Fibroblast of skin of left quadriceps (primary cell): ENCODE results near the gene ST3GAL3.
"Not testable (repeated sequence)": the region's sequence is repeated elsewhere in the genome, so short reads cannot be mapped to it uniquely, and the experiment has no call there.

Source experiments
- DNase-seq, 2 experiments: peaks; one replicate each; pipeline ENCODE4 v3.0.0-alpha.2; 2013; ENCODE audit warnings: low read depth in 2 of 2

The ST3GAL3 gene

DNA sequence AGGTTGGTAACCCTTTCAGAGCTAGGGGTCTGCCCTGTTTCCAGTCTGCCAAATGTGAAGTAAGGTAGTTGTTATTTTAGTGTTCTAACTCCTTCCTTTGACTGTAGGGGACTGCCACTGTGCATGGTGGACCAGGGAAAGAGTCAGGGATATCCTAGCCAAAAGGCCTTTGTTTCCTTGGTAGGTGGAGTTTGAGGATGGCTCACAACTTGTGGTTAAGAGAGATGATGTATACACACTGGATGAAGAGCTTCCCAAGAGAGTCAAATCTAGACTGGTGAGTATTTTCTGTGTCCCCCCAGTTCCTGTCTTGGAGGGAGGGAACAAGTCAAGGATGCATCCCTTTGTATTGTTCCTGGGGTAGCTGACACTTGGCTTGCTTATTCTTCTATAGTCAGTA, 3.5 kb upstream of the ST3GAL3 start:
- no peak for DNase-seq

DNA sequence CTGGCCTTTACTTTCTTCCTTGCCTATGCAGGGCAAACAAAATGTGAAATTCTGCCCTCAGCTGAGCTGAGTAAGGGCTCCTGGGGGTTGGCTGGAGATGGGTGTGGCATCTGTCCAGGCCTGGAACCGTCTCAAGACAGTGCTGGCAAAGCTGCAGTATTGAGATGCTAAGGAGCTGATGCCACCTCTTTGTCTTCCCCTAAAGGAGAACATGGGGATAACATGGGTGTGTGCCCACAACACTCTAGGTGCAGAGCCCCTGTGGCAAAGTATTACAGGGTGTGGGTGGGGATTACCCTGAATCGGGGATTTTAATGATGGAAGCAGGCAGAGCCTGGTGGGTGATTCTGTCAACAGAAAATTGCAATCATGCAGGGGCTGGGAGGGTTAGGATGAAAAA, 2.5 kb upstream of the ST3GAL3 start:
- DNase-seq = no peak

DNA sequence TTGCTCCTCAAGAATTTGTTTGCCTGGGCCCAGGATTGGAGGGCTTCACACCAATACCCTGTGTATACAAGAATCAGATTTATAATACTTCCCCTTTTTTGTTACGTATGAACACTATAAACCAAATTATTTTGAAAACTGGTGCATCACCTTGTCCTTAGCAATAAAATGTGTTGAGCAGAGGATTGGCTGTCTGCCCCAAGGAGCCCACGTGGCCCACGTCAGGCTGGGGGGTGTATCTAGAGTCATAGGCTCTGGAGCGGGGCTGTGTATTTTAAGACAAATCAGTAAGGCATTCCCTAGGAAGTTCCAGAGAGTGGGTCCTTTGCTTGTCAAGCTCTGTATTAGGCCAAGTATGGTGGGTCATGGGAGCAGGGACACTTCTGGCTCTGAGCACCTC, 2.0 kb upstream of the ST3GAL3 start:
- no peak for DNase-seq

DNA sequence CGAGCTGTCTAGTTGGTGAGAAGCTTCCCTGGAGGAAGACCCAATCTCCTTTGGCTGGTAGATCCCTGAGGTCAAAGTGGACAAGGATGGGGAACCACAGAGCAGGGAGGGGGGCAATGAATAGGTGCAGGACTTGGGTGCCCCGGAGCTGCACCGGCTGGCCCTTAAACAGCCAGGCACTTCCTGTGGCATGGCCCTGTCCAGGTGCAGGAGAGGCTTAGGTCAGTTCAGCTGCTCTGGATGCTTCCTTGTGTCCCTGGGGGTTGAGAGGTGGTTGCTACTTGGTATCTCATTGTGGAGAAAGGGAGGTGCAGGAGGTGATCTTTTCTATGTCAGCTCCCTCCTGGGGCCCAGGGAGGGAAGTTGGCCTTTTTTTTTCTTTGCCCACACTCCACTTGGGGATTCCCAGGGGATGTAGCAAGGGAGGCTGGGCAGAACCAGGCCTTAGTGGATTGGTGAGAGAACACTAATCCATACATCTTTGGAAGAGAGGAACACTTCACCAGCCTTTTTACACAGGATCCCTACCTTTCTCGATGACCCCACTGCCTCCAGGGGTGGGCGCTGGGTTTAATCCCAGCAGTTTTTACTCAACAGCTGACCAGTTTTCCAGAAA, 1.2 kb upstream of the ST3GAL3 start:
- DNase-seq = no peak

DNA sequence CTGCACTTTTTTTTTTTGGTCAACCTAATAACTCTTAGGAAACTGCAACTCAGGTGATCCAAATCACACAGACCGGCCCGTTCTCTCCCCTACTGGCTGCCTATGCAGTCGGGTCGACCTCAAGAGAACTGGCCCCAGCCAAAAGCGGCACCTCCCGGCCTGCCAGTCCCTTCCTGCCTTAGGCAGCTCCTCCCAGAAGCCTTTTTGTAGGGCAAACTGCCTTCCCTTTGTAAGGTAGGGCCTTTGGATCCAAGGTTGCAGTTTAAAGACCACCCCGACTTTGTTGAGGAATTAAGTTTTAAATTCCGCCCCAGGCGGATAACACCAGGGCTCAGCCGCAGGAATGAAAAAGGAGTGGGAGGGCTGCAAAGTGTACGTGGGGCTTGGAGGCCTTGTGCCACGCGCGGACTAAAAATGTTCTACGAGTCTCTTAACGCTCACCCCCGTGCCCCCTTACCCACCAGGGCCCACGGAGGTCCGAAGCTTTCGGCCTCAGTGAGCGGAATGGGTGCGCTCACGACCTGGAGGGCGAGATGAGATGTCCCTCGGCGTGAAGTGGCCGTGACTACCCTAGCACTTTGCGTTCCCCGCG, 642 bp upstream of the ST3GAL3 start:
- no peak for DNase-seq

DNA sequence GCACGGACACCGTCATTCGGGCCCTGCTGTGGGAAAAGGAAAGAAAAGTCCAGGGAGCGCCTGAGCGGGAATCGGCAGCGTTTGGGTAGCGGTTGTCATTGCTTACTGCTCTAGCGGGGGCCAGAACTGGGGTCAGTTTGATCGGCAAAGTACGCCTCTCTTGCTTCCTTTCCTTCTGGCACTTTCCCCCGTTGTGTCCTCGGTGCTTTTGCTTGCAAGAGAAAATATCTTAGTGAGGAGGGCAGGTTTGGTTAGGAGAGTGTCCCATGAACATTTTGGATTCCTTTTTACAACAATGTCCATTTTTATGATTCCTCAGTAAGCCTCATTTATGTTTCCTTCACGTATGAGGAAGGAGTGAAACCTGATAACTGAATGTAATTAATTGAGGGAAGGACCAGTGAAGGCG, 670 bp downstream of the ST3GAL3 start:
- no peak for DNase-seq

DNA sequence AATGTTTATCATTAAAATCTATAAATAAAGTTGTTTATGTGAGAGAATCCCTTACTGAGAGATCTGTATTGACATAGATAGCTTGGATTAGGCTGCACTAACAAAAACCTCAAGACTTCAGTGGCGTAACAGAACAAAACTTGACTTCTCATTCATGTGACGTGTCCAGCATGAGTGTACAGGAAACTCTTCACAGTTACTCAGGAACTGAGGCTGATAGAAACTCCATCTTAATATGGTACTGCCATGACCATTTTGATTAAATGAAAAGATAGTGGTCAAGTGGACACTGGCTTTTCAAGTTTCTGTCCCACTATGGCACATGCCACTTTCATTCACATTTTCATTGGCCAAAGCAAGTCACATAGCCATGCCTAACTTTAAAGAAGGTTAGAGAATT, 3.7 kb downstream of the ST3GAL3 start:
- DNase-seq = peak; percentile 41 to 47

DNA sequence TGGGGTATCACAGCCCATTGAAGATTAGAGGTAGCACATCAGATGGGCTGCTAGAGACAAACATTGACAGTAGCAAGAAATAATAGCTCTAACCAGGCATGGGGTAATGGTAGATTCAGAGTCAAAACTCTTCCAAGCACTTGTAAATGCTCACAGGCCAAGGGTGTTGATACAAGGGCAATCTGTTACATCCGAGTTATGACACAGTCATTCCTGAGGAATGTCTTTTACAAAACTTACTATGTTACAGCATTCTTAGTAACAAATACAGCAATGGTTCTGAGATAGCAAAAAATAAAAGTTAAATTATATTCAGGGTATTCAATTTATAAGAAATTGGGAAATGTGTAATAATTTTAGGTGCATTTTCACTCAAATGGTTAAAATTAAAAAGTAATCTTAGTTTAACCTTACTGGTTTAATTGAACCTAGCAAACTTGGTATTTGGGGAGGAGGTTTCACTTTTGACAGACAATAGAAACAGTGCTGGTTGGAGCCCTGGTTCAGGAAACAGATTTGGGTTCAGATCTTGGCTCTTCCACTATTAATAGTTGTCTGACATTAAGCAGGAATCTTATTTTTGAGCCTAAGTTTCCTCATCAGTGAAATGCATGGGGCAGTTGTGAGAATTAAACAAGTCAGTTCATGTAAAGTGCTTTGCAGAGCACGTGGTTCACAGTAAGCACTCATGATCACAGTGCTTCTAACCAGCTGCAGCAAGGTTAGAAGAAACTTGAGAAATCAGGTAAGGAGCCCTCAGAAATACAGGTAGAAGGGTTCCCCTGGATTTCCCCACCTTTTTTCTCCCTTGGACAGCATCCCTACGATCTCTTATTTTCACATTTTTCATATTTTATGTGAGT, 4.4 kb downstream of the ST3GAL3 start:
- peak; percentile 48 to 50 for DNase-seq

DNA sequence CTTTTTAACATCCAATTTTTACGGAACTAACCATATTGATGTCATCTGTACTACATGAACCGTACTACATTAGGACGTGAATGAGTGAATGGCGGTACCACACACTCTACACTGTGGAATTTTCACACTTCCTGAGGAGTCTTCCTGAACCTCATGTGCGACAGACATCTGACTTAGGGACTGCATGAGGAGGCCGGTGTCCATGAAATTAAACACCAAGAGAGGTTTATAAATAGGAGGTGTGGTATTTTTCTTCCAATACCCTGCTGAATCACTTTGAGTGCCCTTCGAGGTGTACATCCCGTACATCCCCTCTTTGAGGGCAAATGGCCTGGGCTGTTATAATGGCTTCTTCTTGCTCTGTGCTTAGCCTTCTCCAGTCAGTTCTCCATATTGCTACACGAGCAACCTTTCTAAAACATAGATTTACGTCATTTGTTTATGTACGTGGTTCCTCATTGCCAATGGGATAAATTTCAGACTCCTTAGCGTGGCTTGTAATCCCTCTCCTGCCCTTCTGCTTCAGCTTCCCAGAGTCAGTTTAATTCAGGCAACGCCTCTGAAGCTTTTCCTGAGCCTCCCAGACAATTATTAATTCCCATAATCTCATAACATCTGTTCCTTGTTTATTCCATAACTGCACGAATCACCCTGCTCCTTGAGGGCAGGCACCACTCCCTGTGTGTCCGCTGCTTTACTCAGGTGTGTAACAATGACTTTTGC, 9.4 kb downstream of the ST3GAL3 start:
- DNase-seq = no peak

DNA sequence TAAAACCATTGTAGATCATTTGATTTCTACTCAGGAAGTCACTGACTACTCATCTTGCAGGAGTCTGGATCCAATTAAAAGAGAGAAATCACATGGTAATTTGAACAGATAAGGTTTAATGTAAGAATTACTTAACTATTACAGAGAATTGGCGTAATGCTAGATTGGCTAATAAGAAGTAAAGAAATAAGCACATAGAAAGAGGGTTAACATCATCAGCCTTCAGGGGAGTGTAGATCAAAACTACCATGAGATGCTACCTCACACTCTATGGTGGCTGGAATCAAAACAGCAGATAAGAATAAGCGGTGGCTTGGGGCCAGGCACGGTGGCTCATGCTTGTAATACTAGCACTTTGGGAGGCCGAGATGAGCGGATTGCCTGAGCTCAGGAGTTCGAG, 11.7 kb downstream of the ST3GAL3 start:
- peak; percentile 66 to 71 for DNase-seq

DNA sequence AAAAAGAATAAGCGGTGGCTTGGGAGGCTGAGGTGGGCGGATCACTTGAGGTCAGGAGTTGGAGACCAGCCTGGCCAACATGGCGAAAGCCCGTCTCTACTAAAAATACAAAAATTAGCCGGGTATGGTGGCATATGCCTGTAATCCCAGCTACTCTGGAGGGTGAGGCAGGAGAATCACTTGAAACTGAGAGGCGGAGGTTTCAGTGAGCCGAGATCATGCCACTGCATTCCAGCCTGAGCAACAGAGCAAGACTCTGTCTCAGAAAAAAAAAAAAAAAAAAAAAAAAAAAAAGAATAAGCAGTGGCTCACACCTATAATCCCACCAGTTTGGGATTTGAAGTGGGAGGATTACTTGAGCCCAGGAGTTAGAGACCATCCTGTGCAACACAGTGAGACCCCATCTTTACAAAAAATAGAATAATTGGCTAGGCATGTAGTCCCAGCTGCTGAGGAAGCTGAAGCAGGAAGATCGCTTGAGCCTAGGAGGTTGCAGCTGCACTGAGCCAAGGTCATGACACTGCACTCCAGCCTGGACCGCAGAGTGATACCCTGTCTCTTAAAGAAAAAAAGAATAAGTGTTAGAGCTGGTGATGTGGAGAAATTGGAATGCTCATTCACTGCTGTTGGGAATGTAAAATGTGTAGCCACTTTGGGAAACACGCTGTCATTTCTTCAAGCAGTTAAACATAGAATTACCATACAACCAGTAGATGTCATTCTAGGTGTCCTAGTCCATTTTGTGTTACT, 12.5 kb downstream of the ST3GAL3 start:
- DNase-seq = not testable (repeated sequence)

DNA sequence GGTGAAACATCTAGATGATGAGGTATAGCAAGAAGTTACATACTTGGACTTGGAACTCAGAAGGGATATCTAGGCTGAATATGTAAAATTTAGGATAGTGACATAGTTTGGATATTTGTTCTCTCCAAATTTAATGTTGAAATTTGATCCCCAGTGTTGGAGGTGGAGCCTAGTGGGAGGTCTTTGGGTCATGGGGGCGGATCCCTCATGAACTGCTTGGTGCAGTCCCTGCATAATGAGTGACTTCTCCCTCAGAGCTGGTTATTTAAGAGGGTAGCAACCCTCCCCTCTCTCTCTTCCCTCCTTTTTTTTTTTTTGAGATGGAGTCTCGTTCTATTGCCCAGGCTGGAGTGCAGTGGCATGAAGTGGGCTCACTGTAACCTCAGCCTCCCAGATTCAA, 15.5 kb downstream of the ST3GAL3 start:
- no peak for DNase-seq

DNA sequence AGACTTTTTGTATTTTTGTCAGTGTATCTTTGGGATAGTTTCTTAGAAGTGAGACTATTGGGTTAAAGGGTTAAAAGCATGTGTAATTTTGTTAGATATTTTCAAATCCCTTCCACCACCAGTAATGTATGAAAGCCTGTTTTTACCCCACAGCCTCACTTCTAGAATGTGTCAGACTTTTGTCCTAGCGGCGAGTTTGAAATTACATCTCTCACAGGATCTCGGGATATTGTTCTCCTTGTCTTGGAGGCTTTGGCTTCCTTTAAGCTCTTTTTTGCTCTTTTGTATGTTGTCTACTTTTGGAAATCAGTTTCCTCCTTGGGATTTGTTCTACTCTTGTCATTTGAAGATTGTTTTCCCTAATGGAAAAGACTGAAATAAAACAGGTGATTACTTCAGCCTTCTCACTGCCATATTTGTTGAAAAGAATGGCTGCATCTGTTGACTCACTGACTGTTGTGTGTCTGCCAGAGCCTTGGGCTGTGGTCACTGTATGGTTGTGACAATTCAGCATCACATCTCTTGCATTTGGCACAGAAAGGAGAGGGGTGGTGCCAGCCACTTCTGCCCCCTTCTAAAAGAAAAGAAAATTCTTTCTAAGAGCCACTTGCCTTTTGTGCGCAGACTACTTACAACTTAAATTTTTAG, 22.6 kb downstream of the ST3GAL3 start:
- no peak for DNase-seq

DNA sequence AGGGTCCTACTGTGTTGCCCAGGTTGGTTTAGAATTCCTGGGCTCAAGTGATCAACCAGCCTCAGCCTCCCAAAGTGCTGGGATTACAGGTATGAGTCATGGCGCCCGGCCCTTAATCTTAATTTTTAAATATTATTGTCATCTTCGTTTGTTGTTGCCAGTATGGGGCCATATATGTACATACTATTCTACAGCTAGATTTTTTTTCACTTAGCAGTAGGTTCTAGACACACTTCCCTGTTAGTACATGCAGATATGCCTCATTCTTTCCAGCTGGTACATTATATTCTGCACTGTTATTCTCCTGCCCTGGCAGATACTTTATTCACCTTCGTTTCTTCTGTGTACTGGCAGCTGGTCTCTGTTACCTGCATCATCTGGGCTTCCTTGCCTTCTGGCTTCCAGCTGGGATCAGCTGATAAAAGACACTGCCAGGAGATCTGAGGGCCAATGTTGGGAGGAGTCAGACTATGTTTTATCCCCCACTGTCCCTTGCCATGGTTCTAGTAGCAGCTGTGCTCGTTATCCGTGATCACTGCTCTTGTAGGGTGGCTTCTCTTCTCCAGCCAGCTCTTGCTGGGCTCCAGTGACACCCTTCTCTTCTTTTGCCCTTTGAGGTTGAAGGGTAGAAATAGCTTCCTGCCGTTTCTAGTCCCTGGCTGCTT, 24.7 kb downstream of the ST3GAL3 start:
- DNase-seq = no peak

DNA sequence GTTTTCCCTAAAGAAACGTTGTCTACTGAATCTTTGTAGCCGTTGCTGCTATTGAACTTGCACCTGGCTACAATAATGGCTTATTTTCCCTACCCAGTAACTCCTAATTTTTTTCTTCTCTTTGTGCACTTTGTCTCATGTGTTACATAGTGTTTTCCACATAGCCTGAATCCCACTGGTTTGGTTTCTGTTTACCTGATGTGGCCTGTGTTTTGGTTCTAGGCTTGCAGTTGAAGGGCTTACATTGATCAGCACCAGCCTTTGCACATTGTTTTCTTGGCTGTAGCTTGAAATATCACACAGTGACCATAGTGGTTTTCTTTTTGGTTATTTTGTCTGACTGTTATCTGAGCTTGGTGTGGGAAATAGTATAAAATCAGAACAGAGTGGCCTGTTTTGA, 29.5 kb downstream of the ST3GAL3 start:
- no peak for DNase-seq

DNA sequence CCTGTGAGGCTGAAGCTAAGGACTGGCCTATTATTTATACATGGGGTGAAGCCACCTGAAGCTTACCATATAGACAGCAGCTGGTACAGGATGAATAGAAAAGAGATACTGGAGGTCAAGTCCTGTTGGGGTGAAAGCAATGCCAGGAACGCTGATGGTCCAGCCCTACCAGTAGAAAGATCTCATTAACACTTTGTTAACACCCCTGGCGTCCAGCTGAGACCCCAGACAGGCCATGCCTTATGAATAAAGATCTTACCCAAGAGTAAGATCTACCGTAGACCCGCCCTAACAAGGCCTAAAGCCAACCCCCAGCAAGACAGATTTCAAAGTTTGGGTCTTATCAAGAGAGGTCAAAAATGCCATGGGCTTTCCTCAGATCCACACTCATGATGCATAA, 34.7 kb downstream of the ST3GAL3 start:
- no peak for DNase-seq

DNA sequence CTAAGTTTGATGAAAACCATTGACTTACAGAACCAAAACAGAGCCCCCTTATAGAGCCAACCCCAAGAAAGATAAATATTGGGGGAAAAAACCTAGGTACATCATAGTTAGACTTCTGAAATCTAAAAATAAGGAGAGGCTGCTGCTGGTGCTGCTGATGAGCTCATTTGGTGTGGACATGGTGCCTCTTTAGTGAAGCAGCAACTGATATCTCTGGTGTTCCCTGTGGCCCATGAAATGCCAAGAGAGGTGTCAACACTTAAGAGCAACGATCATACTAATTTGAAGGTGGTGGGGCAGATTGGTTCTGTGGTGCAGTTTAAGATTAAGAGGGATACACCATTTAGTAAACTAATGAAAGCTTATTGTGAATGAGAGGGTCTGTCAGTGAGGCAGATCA, 35.9 kb downstream of the ST3GAL3 start:
- no peak for DNase-seq

DNA sequence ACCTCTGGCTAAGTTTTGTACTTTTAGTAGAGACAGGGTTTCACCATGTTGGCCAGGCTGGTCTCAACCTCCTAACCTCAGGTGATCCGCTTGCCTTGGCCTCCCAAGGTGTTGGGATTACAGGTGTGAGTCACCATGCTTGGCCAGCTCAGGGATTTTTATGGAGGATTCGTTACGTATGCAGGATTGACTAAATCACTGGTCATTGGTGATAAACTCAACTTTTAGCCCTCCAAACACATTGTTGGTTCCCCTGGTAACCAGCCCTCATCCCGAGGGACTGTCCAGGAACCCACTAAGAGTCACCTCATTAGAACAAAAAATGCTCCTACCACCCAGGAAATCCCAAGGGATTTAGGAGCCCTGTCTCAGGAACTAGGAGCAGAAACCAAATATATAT, 40.4 kb downstream of the ST3GAL3 start:
- DNase-seq = no peak

DNA sequence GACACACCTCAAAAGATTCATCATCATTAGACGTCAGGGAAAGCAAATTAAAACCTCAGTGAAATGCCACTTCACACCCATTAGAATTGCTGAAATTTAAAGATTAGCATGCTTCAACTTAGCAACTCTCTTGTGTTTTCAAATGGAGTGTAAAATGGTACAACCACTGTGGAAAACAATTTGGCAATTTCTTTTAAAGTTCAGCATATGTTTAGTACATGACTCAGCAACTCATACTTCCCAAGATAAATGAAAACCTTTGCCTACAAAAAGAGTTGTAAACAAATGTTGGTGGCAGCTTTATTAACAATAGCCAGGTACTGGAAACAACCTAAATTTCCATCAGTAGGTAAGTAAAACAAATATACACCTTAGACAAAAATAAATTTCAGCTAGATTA, 42.7 kb downstream of the ST3GAL3 start:
- no peak for DNase-seq

DNA sequence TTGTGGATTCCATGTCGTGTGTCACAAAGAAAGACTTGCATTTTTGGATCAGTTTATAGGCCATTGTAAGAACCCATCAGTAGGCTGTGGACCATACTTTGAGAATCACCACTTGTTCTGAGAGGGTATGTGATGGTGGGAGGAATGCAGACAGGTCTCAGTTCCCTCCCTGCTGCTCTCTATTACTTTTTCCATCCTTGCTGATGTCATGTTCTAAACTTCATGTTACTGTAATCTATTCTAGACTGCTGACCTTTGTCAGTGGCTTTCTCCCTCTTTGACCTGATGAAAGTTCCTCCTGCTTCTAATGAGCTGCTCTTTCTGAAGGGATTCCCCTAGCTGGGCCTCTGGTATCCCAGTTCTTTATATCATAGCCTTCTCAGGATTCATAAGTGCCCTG, 46.1 kb downstream of the ST3GAL3 start:
- DNase-seq = no peak

DNA sequence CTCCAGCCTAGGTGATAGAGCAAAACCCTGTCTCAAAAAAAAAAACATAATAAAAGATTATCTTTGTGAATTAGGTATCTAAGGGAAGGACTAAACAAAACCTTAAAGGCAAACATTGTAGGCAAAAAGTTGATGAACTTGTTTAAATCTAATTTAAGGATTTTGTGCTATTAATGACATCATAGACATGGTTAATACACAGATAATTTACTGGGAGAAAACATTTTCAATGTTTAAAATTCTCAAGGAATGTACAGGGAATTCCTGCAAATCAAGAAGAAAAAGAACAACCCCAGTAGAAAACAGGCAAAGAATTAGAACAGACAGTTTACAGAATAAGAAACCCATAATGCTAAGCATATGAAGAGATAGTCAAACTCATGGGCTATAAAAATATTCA, 47.6 kb downstream of the ST3GAL3 start:
- DNase-seq = no peak
